Body of pancreas (tissue), 4 donors: ENCODE results near the gene BANK1. TPM values are rescaled to one million over a fixed set of nuclear protein-coding genes. Genes with fewer than 3 reads are reported as not detected.

Experiments used
- ATAC-seq: fragments of 150-250 bp; one replicate; pipeline ENCODE4 v1.9.1; 2016
- DNase-seq, 4 donors: peaks; one replicate each; pipeline ENCODE4 v3.0.0-alpha.2; 2019
- H3K27ac ChIP-seq, 4 donors: fragments of 200-600 bp; sonication (generic); 1 replicate in 3 of 4; 2 replicates in 1 of 4; pipeline versions ENCODE4 v1.5.1 to v1.6.1; 2016 to 2019; ENCODE audit warnings: mild to moderate bottlenecking in 1 of 4, mixed read lengths in 1 of 4, moderate library complexity in 1 of 4
- H3K27me3 ChIP-seq, 2 donors: fragments of 200-600 bp; sonication (generic); one replicate each; pipeline ENCODE4 v1.6.0; 2016; ENCODE audit warnings: mild to moderate bottlenecking in 1 of 2
- H3K36me3 ChIP-seq, 2 donors: fragments of 200-600 bp; sonication (generic); replicated peaks in 1 of 2; 2 replicates each; pipeline ENCODE4 v1.5.1; 2016; ENCODE audit warnings: low read depth in 2 of 2; ENCODE audit not compliant: insufficient read depth in 1 of 2
- H3K4me1 ChIP-seq: fragments of 200-600 bp; sonication (generic); one replicate; pipeline ENCODE4 v1.6.0; 2016
- H3K4me3 ChIP-seq, 2 donors: fragments of 200-600 bp; sonication (generic); 1 replicate in 1 of 2; 2 replicates in 1 of 2; pipeline ENCODE4 v1.5.1; 2016 to 2019
- H3K9me3 ChIP-seq, 3 donors: fragments of 200-600 bp; sonication (generic); 1 replicate in 2 of 3; 2 replicates in 1 of 3; pipeline ENCODE4 v1.5.1; 2016
- CTCF ChIP-seq, 7 experiments: fragments of 450-650 bp in 4 of 7; fragments of 200-600 bp in 3 of 7; sonication (generic) in 3 of 7; IDR thresholded peaks; one replicate each; pipeline ENCODE4 v1.5.1; 2016 to 2019; ENCODE audit warnings: antibody characterized with exemption in 7 of 7
- POLR2A ChIP-seq, 3 donors: fragments of 450-650 bp; IDR thresholded peaks; one replicate each; pipeline ENCODE4 v1.6.1; 2016; ENCODE audit warnings: antibody characterized with exemption in 3 of 3, mild to moderate bottlenecking in 2 of 3
- WGBS, 2 donors: methylation state at CpG; one replicate each; pipeline ENCODE4 v1.1.5; 2017; 5-methylcytosine and 5-hydroxymethylcytosine counted together
- intact Hi-C: fragments of 100-400 bp; cut with DNase I; formaldehyde crosslinking; loops from one replicate; pipeline ENCODE4 v1.15.1; 2023
- total RNA-seq, 2 donors: library from RNA; depleted of rRNA; stranded (reverse); fragments of >200 nt; gene quantifications; one replicate each; pipeline ENCODE4 v1.1.0, GENCODE V29; 2016

Gene BANK1
- total RNA-seq, 2 donors from 2014 or later = 1.0 to 2.0 TPM

- ATAC-seq (no peak), DNase-seq (no peak)
- intact Hi-C loops = no loop called here
- H3K9me3 ChIP-seq = no peaks in the 10 kb centered on the region
- WGBS, 2 donors = 56 to 58% methylated on average over 3 of the region's 3 CpGs
- H3K36me3 ChIP-seq = no peaks in the 10 kb centered on the region
- no peak overlapping the region for H3K27ac ChIP-seq
- no peak overlapping the region for H3K4me3 ChIP-seq
- H3K27me3 ChIP-seq = no peaks in the 10 kb centered on the region
- no peaks in the 10 kb centered on the region for H3K4me1 ChIP-seq
- TF ChIP-seq CTCF (IDR thresholded peaks at IDR 0.05) = no peak
- TF ChIP-seq POLR2A (IDR thresholded peaks at IDR 0.05) = no peak
Observed at GRCh38 chr4:102114118-102114630, 323.6 kb downstream of the BANK1 start.

GRCh38 chr4:102116121-102116520 lies 325.6 kb downstream of the BANK1 start:
- no peak for ATAC-seq
- peaks cover 0 to 5% (median 0%) of the 10 kb centered on the region in 3 donors for H3K9me3 ChIP-seq
- WGBS, 2 donors = 69 to 82% methylated on average over 3 of the region's 3 CpGs

GRCh38 chr4:102120846-102121245 lies 330.3 kb downstream of the BANK1 start:
- Histone ChIP-seq H3K27me3 (no peaks in the 10 kb centered on the region), H3K4me1 (no peaks in the 10 kb centered on the region), H3K9me3 (peaks cover 0 to 5% (median 0%) of the 10 kb centered on the region in 3 donors), H3K27ac (no peak overlapping the region), H3K4me3 (no peak overlapping the region), H3K36me3 (no peaks in the 10 kb centered on the region)
- DNase-seq (no peak), ATAC-seq (no peak)
- TF ChIP-seq CTCF (IDR thresholded peaks at IDR 0.05) (no peak), POLR2A (IDR thresholded peaks at IDR 0.05) (no peak)
- intact Hi-C loops = no loop called here

More at GRCh38 chr4:102116121-102116520, 325.6 kb downstream of the BANK1 start:
- H3K4me1 ChIP-seq = no peaks in the 10 kb centered on the region
- H3K27ac ChIP-seq = no peak overlapping the region
- no peak for DNase-seq
- intact Hi-C loops = no loop called here
- TF ChIP-seq POLR2A (IDR thresholded peaks at IDR 0.05) (no peak), CTCF (IDR thresholded peaks at IDR 0.05) (no peak)
- H3K27me3 ChIP-seq = no peaks in the 10 kb centered on the region
- no peak overlapping the region for H3K4me3 ChIP-seq
- H3K36me3 ChIP-seq = no peaks in the 10 kb centered on the region
